ENCODE results near the gene FBLN1. TPM values are rescaled to one million over a fixed set of nuclear protein-coding genes. Genes with fewer than 3 reads are reported as not detected.

FBLN1 gene
- polyA plus RNA-seq, 3 donors = 0.03 to 0.17 TPM; not detected in 1

GRCh38 chr22:45497351-45498145 is 5.1 kb upstream of the FBLN1 start:
- H3K4me1 Mint-ChIP-seq = no peaks in the 10 kb centered on the region

DNA sequence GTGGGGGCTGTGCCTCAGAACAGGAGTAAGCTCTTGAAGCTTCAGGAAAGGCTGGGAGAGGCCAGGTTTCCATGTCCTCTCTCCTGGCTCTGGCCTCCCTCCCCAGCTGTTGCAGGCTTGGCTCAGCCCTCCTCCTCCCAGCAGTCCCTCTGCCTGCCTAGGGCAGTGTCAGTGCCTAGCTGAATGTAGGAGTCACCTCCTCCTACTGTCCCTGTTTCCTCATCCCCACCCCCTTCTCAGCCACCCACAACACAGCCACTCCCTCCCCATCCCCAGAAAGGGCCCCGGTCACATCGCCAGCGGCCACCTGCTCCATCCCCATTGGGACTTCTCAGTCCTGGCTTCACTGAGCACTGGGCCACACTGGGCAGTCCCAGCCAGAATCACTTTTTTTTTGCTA is 2.9 kb upstream of the FBLN1 start:
- H3K27me3 ChIP-seq (ENCODE audit: control insufficient read depth in 2 of 2, insufficient read depth in 2 of 2, low read length in 2 of 2) = peaks cover 18 to 34% of the 10 kb centered on the region in 2 donors

More at GRCh38 chr22:45497351-45498145, 5.1 kb upstream of the FBLN1 start:
- Histone ChIP-seq H3K36me3 (replicated peaks in 1 of 2; ENCODE audit: control insufficient read depth in 1 of 2, insufficient read depth in 2 of 2, low read length in 2 of 2) (no peaks in the 10 kb centered on the region), H3K4me2 (replicated peaks; ENCODE audit: extremely low read depth, low read length, poor library complexity, severe bottlenecking) (no peak overlapping the region), H3K4me3 (replicated peaks in 1 of 3; ENCODE audit: low read depth in 2 of 3, low read length in 3 of 3) (no peak overlapping the region), H4K20me1 (ENCODE audit: insufficient read depth, low read length) (no peaks in the 10 kb centered on the region), H3K9ac (ENCODE audit: insufficient read depth, low read length, poor library complexity, severe bottlenecking) (no peak overlapping the region), H3K27ac (ENCODE audit: low read depth in 1 of 2, low read length in 2 of 2) (no peak overlapping the region), H3K9me3 (replicated peaks in 1 of 2; ENCODE audit: control insufficient read depth in 1 of 2, insufficient read depth in 1 of 2, low read length in 2 of 2) (no peaks in the 10 kb centered on the region), H3K4me1 (ENCODE audit: control insufficient read depth in 1 of 2, insufficient read depth in 2 of 2, low read length in 2 of 2) (no peaks in the 10 kb centered on the region), H3K27me3 (ENCODE audit: control insufficient read depth in 2 of 2, insufficient read depth in 2 of 2, low read length in 2 of 2) (peaks cover 7 to 16% of the 10 kb centered on the region in 2 donors), H3K79me2 (ENCODE audit: insufficient read depth, low read length) (no peaks in the 10 kb centered on the region), H2AFZ (ENCODE audit: insufficient read depth, low read depth, low read length, poor library complexity, severe bottlenecking) (no peak overlapping the region)
- TF ChIP-seq, protein P1, sequence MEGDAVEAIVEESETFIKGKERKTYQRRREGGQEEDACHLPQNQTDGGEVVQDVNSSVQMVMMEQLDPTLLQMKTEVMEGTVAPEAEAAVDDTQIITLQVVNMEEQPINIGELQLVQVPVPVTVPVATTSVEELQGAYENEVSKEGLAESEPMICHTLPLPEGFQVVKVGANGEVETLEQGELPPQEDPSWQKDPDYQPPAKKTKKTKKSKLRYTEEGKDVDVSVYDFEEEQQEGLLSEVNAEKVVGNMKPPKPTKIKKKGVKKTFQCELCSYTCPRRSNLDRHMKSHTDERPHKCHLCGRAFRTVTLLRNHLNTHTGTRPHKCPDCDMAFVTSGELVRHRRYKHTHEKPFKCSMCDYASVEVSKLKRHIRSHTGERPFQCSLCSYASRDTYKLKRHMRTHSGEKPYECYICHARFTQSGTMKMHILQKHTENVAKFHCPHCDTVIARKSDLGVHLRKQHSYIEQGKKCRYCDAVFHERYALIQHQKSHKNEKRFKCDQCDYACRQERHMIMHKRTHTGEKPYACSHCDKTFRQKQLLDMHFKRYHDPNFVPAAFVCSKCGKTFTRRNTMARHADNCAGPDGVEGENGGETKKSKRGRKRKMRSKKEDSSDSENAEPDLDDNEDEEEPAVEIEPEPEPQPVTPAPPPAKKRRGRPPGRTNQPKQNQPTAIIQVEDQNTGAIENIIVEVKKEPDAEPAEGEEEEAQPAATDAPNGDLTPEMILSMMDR (IDR thresholded peaks at IDR 0.05) = no peak
- H3K27me3 Mint-ChIP-seq (ENCODE audit: low read depth in 3 of 3) = peaks cover 30 to 50% (median 31%) of the 10 kb centered on the region in 3 donors
- no peaks in the 10 kb centered on the region for H3K36me3 Mint-ChIP-seq
- intact Hi-C loops (cut with micrococcal nuclease) = no loop called here
- H3K27ac Mint-ChIP-seq = no peak overlapping the region
- peaks cover 0 to 14% (median 5%) of the 10 kb centered on the region in 7 donors for H3K9me3 Mint-ChIP-seq
- no peak overlapping the region for H3K4me3 Mint-ChIP-seq
- 64% methylated on average over 3 of the region's 10 CpGs for WGBS (ENCODE audit: insufficient coverage)
- no peak for DNase-seq

More for the DNA sequence above, 2.9 kb upstream of the FBLN1 start:
- Histone ChIP-seq H3K9me3 (replicated peaks in 1 of 2; ENCODE audit: control insufficient read depth in 1 of 2, insufficient read depth in 1 of 2, low read length in 2 of 2) (peaks cover 0 to 4% of the 10 kb centered on the region in 2 donors), H3K79me2 (ENCODE audit: insufficient read depth, low read length) (no peaks in the 10 kb centered on the region), H3K4me3 (replicated peaks in 1 of 3; ENCODE audit: low read depth in 2 of 3, low read length in 3 of 3) (no peak overlapping the region), H3K4me1 (ENCODE audit: control insufficient read depth in 1 of 2, insufficient read depth in 2 of 2, low read length in 2 of 2) (peaks cover 3 to 4% of the 10 kb centered on the region in 2 donors), H4K20me1 (ENCODE audit: insufficient read depth, low read length) (no peaks in the 10 kb centered on the region), H3K36me3 (replicated peaks in 1 of 2; ENCODE audit: control insufficient read depth in 1 of 2, insufficient read depth in 2 of 2, low read length in 2 of 2) (no peaks in the 10 kb centered on the region), H2AFZ (ENCODE audit: insufficient read depth, low read depth, low read length, poor library complexity, severe bottlenecking) (no peak overlapping the region), H3K27ac (ENCODE audit: low read depth in 1 of 2, low read length in 2 of 2) (no peak overlapping the region), H3K9ac (ENCODE audit: insufficient read depth, low read length, poor library complexity, severe bottlenecking) (no peak overlapping the region), H3K4me2 (replicated peaks; ENCODE audit: extremely low read depth, low read length, poor library complexity, severe bottlenecking) (no peak overlapping the region)
- intact Hi-C loops (cut with micrococcal nuclease) = no loop called here
- Mint-ChIP-seq H3K27me3 (ENCODE audit: low read depth in 3 of 3) (peaks cover 45 to 64% (median 45%) of the 10 kb centered on the region in 3 donors), H3K27ac (no peak overlapping the region), H3K4me3 (no peak overlapping the region), H3K4me1 (peaks cover 5% of the 10 kb centered on the region), H3K9me3 (peaks cover 0 to 8% (median 2%) of the 10 kb centered on the region in 7 donors), H3K36me3 (no peaks in the 10 kb centered on the region)
- WGBS (ENCODE audit: insufficient coverage) = 100% methylated on average over 3 of the region's 3 CpGs
- TF ChIP-seq, protein P1 (IDR thresholded peaks at IDR 0.05) = no peak
- no peak for DNase-seq

Data from CD14-positive monocyte (primary cell).